Sigmoid colon (tissue), 7 donors: Measurements from ENCODE around the gene ILRUN. TPM values are rescaled to one million over a fixed set of nuclear protein-coding genes. Genes with fewer than 3 reads are reported as not detected.
"Not testable (repeated sequence)": the region's sequence is repeated elsewhere in the genome, so short reads cannot be mapped to it uniquely, and the experiment has no call there.

Experiments
- DNase-seq: peaks from one replicate; pipeline ENCODE4 v3.0.0-alpha.2; 2019
- H3K27ac ChIP-seq, 4 donors: fragments of 200-600 bp; sonication (generic); one replicate each; pipeline ENCODE4 v1.5.1; 2016 to 2019; ENCODE audit warnings: mild to moderate bottlenecking in 1 of 4
- H3K27me3 ChIP-seq, 3 donors: fragments of 200-600 bp; sonication (generic); one replicate each; pipeline ENCODE4 v1.5.1; 2019; ENCODE audit warnings: mild to moderate bottlenecking in 1 of 3
- H3K36me3 ChIP-seq, 4 donors: fragments of 200-600 bp; sonication (generic); one replicate each; pipeline ENCODE4 v1.5.1; 2016 to 2019
- H3K4me1 ChIP-seq, 4 donors: fragments of 200-600 bp; sonication (generic); one replicate each; pipeline ENCODE4 v1.5.1; 2017 to 2019
- H3K4me3 ChIP-seq, 4 donors: fragments of 200-600 bp; sonication (generic); one replicate each; pipeline ENCODE4 v1.5.1; 2017 to 2019; ENCODE audit warnings: mild to moderate bottlenecking in 2 of 4, moderate library complexity in 1 of 4
- H3K9me3 ChIP-seq, 4 donors: fragments of 200-600 bp in 3 of 4; sonication (generic) in 3 of 4; one replicate each; pipeline versions ENCODE4 v1.5.1 to v1.6.1; 2013 to 2019
- CTCF ChIP-seq, 4 experiments: fragments of 450-650 bp in 3 of 4; fragments of 200-600 bp in 1 of 4; IDR thresholded peaks; one replicate each; pipeline ENCODE4 v1.5.1; 2016 to 2019; ENCODE audit warnings: antibody characterized with exemption in 4 of 4, mild to moderate bottlenecking in 3 of 4, moderate library complexity in 2 of 4
- EP300 ChIP-seq, 4 donors: sonication (generic); formaldehyde crosslinking; IDR thresholded peaks; one replicate each; pipeline ENCODE4 v1.6.1; 2017; ENCODE audit warnings: antibody characterized with exemption in 4 of 4
- POLR2A ChIP-seq, 2 donors: fragments of 450-650 bp; IDR thresholded peaks; one replicate each; pipeline ENCODE4 v1.6.1; 2016; ENCODE audit warnings: antibody characterized with exemption in 2 of 2, mild to moderate bottlenecking in 2 of 2, moderate library complexity in 2 of 2
- POLR2AphosphoS5 ChIP-seq, 4 donors: sonication (generic); formaldehyde crosslinking; IDR thresholded peaks; one replicate each; pipeline ENCODE4 v1.6.1; 2017; ENCODE audit warnings: antibody characterized with exemption in 4 of 4
- WGBS, 2 donors: extraction: QIAGEN DNeasy Blood & Tissue Kit; methylation state at CpG; one replicate each; pipeline ENCODE4 v1.1.7; 2013; 5-methylcytosine and 5-hydroxymethylcytosine counted together
- intact Hi-C: fragments of 100-400 bp; cut with DNase I; formaldehyde crosslinking; loops from one replicate; pipeline ENCODE4 v1.15.1; 2023
- polyA plus RNA-seq, 3 donors: library from polyadenylated mRNA; stranded (reverse); fragments of 200-250 nt; gene quantifications; one replicate each; pipeline ENCODE4 v1.2.3, GENCODE V29; 2013
- total RNA-seq, 4 donors: library from RNA; depleted of rRNA; stranded (reverse); fragments of >200 nt; gene quantifications; one replicate each; pipeline ENCODE4 v1.1.0, GENCODE V29; 2016
- donor health status: healthy with polysubstance abuse.
- donor health status: Bipolar disorder and iron deficiency.
- donor health status: healthy.

ILRUN gene
- total and polyA plus RNA-seq, 7 donors, result 35.4 to 79.3 (median 62.7) TPM

GRCh38 chr6:34714663-34715062 is 18.1 kb upstream of the ILRUN start:
- peaks cover 0 to 1% (median under 1%) of the 10 kb centered on the region in 4 donors for H3K4me1 ChIP-seq
- intact Hi-C loops, result no loop called here
- no peak for DNase-seq
- WGBS, 2 donors, result 91 to 93% methylated on average over 4 of the region's 4 CpGs
- no peaks in the 10 kb centered on the region for H3K27me3 ChIP-seq
- no peak for TF ChIP-seq POLR2A (IDR thresholded peaks at IDR 0.05)
- TF ChIP-seq POLR2AphosphoS5 (IDR thresholded peaks at IDR 0.05), result no peak
- no peak overlapping the region for H3K27ac ChIP-seq
- H3K9me3 ChIP-seq, result no peaks in the 10 kb centered on the region
- no peaks in the 10 kb centered on the region for H3K36me3 ChIP-seq
- no peak overlapping the region for H3K4me3 ChIP-seq

GRCh38 chr6:34712881-34713280 is 16.3 kb upstream of the ILRUN start:
- H3K4me3 ChIP-seq, H3K27me3 ChIP-seq, H3K27ac ChIP-seq, DNase-seq, H3K9me3 ChIP-seq, H3K36me3 ChIP-seq, intact Hi-C loops: not testable (repeated sequence)
- peaks cover 0 to 13% (median 11%) of the 10 kb centered on the region in 4 donors for H3K4me1 ChIP-seq
- whole genome bisulfite sequencing, 2 donors, result 92 to 93% methylated on average over 7 of the region's 7 CpGs

- peak; percentile 82 for DNase-seq
- Histone ChIP-seq H3K27me3 (no peaks in the 10 kb centered on the region), H3K9me3 (no peaks in the 10 kb centered on the region), H3K27ac (peak overlapping the region; percentile 40 to 67 (median 63)), H3K36me3 (no peaks in the 10 kb centered on the region), H3K4me1 (peaks cover 0 to 13% (median 11%) of the 10 kb centered on the region in 4 donors), H3K4me3 (no peak overlapping the region)
- TF ChIP-seq CTCF (IDR thresholded peaks at IDR 0.05) (no peak), POLR2AphosphoS5 (IDR thresholded peaks at IDR 0.05) (peak in 3 of 4 donors; percentile 19 to 31 (median 25))
- intact Hi-C loops, result no loop called here
- 61 to 71% methylated on average over 5 of the region's 5 CpGs for WGBS, 2 donors
Observed at GRCh38 chr6:34709386-34709785, 12.8 kb upstream of the ILRUN start.

- WGBS, 2 donors, result 28 to 73% methylated on average over 3 of the region's 3 CpGs
- intact Hi-C loops, result no loop called here
- Histone ChIP-seq H3K27me3 (no peaks in the 10 kb centered on the region), H3K4me1 (peaks cover 0 to 13% (median 11%) of the 10 kb centered on the region in 4 donors), H3K36me3 (no peaks in the 10 kb centered on the region), H3K9me3 (no peaks in the 10 kb centered on the region), H3K4me3 (no peak overlapping the region), H3K27ac (no peak overlapping the region)
- no peak for TF ChIP-seq POLR2A (IDR thresholded peaks at IDR 0.05)
- no peak for TF ChIP-seq CTCF (IDR thresholded peaks at IDR 0.05)
- TF ChIP-seq EP300 (IDR thresholded peaks at IDR 0.05), result no peak
- TF ChIP-seq POLR2AphosphoS5 (IDR thresholded peaks at IDR 0.05), result no peak
- DNase-seq, result no peak
Observed at GRCh38 chr6:34705241-34705640, 8.7 kb upstream of the ILRUN start.

GRCh38 chr6:34701199-34701598 is 4.6 kb upstream of the ILRUN start:
- peaks cover 0 to 7% (median 1%) of the 10 kb centered on the region in 4 donors for H3K4me1 ChIP-seq
- no peaks in the 10 kb centered on the region for H3K27me3 ChIP-seq
- H3K36me3 ChIP-seq, result no peaks in the 10 kb centered on the region
- H3K9me3 ChIP-seq, result no peaks in the 10 kb centered on the region
- no peak for DNase-seq
- H3K4me3 ChIP-seq, result no peak overlapping the region
- whole genome bisulfite sequencing, 2 donors, result 92 to 94% methylated on average over 9 of the region's 9 CpGs
- intact Hi-C loops, result no loop called here
- no peak for TF ChIP-seq POLR2AphosphoS5 (IDR thresholded peaks at IDR 0.05)
- TF ChIP-seq POLR2A (IDR thresholded peaks at IDR 0.05), result no peak
- TF ChIP-seq EP300 (IDR thresholded peaks at IDR 0.05), result no peak
- no peak for TF ChIP-seq CTCF (IDR thresholded peaks at IDR 0.05)
- no peak overlapping the region for H3K27ac ChIP-seq

GRCh38 chr6:34697904-34698559 is 1.5 kb upstream of the ILRUN start:
- Histone ChIP-seq H3K36me3 (no peaks in the 10 kb centered on the region), H3K4me3 (no peak overlapping the region), H3K27me3 (no peaks in the 10 kb centered on the region), H3K9me3 (no peaks in the 10 kb centered on the region), H3K4me1 (peaks cover 0 to 30% (median 27%) of the 10 kb centered on the region in 4 donors), H3K27ac (peak overlapping the region in 1 of 4 donors; percentile 95)
- intact Hi-C loops, result loop anchor here (2.0 kb wide), 1 partner anchor 59 kb away; the partner anchor contains the start of gene SNRPC
- no peak for DNase-seq
- 93 to 95% methylated on average over 5 of the region's 5 CpGs for WGBS, 2 donors
- no peak for TF ChIP-seq EP300 (IDR thresholded peaks at IDR 0.05)
- TF ChIP-seq POLR2A (IDR thresholded peaks at IDR 0.05), result no peak
- no peak for TF ChIP-seq POLR2AphosphoS5 (IDR thresholded peaks at IDR 0.05)
- no peak for TF ChIP-seq CTCF (IDR thresholded peaks at IDR 0.05)
